ENCODE results near the gene MTHFSD. TPM values are rescaled to one million over a fixed set of nuclear protein-coding genes. Genes with fewer than 3 reads are reported as not detected.

The MTHFSD gene
- total RNA-seq, 4 donors from 2014 or later: 22.7 to 40.8 (median 25.4) TPM

- Histone ChIP-seq H3K4me3 (no peak overlapping the region), H3K36me3 (peaks cover 0 to 87% (median 20%) of the 10 kb centered on the region in 3 donors), H3K9me3 (no peaks in the 10 kb centered on the region), H3K27ac (no peak overlapping the region), H3K27me3 (no peaks in the 10 kb centered on the region), H3K4me1 (peaks cover 0 to 17% (median 0%) of the 10 kb centered on the region in 4 donors)
- TF ChIP-seq EP300 (IDR thresholded peaks at IDR 0.05) (no peak), CTCF (IDR thresholded peaks at IDR 0.05) (no peak), POLR2A (IDR thresholded peaks at IDR 0.05) (no peak)
- DNase-seq (ENCODE audit: low spot score in 2 of 2): no peak
- 86 to 87% methylated on average over 18 of the region's 18 CpGs for WGBS, 2 donors
Observed at GRCh38 chr16:86534779-86535615, 20.0 kb downstream of the MTHFSD start.

GRCh38 chr16:86533767-86534351, 21.2 kb downstream of the MTHFSD start:
- Histone ChIP-seq H3K9me3 (no peaks in the 10 kb centered on the region), H3K4me3 (no peak overlapping the region), H3K27ac (no peak overlapping the region), H3K27me3 (no peaks in the 10 kb centered on the region), H3K36me3 (peaks cover 0 to 84% (median 8%) of the 10 kb centered on the region in 3 donors), H3K4me1 (peaks cover 0 to 17% (median 0%) of the 10 kb centered on the region in 4 donors)
- no peak for DNase-seq (ENCODE audit: low spot score in 2 of 2)
- TF ChIP-seq CTCF (IDR thresholded peaks at IDR 0.05) (no peak), POLR2A (IDR thresholded peaks at IDR 0.05) (no peak), EP300 (IDR thresholded peaks at IDR 0.05) (no peak)
- WGBS, 2 donors: 83 to 94% methylated on average over 8 of the region's 8 CpGs

- Histone ChIP-seq H3K4me1 (peaks cover 0 to 17% (median 0%) of the 10 kb centered on the region in 4 donors), H3K4me3 (no peak overlapping the region), H3K27me3 (no peaks in the 10 kb centered on the region), H3K27ac (no peak overlapping the region), H3K9me3 (no peaks in the 10 kb centered on the region), H3K36me3 (peaks cover 0 to 80% (median 5%) of the 10 kb centered on the region in 3 donors)
- DNase-seq (ENCODE audit: low spot score in 2 of 2): no peak
- TF ChIP-seq CTCF (IDR thresholded peaks at IDR 0.05) (no peak), EP300 (IDR thresholded peaks at IDR 0.05) (no peak), POLR2A (IDR thresholded peaks at IDR 0.05) (no peak)
- WGBS, 2 donors: 95 to 97% methylated on average over 8 of the region's 8 CpGs
Observed at GRCh38 chr16:86533076-86533475, 22.0 kb downstream of the MTHFSD start.

GRCh38 chr16:86532526-86532815, 22.6 kb downstream of the MTHFSD start:
- Histone ChIP-seq H3K4me1 (peaks cover 0 to 17% (median 0%) of the 10 kb centered on the region in 4 donors), H3K27ac (no peak overlapping the region), H3K9me3 (no peaks in the 10 kb centered on the region), H3K4me3 (no peak overlapping the region), H3K27me3 (no peaks in the 10 kb centered on the region), H3K36me3 (peaks cover 0 to 74% (median 0%) of the 10 kb centered on the region in 3 donors)
- TF ChIP-seq CTCF (IDR thresholded peaks at IDR 0.05): no peak
- no peak for TF ChIP-seq POLR2A (IDR thresholded peaks at IDR 0.05)
- no peak for TF ChIP-seq EP300 (IDR thresholded peaks at IDR 0.05)
- WGBS, 2 donors: 93 to 94% methylated on average over 3 to 7 of the region's 7 CpGs
- DNase-seq (ENCODE audit: low spot score in 2 of 2): no peak

All from tibial nerve (tissue), 4 donors.